Activated CD4-positive, CD25-positive, alpha-beta regulatory T cell (primary cell): ENCODE measurements around the gene LPO.

ENCODE experiments used
- DNase-seq, 4 experiments: peaks; one replicate each; lab custom pipeline; 2025; lab: John Stamatoyannopoulos, UW

Gene LPO

DNA sequence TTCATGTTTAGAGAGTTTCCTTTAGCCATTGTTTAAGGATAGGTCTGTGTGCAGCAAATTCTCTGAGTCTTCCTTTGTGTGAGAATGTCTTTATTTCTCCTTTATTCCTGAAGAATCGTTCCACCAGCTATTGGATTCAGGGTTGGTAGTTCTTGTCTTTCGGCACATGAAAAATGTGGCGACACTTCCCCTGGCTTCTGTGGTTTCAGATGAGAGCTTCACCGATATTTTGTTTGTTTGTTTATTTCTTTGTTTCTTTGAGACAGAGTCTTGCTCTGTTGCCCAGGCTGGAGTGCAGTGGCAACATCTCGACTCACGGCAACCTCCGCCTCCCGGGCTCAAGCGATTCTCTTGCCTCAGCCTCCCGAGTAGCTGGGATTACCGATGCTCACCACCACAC lies 23.8 kb downstream of the LPO start:
- DNase-seq = no peak

DNA sequence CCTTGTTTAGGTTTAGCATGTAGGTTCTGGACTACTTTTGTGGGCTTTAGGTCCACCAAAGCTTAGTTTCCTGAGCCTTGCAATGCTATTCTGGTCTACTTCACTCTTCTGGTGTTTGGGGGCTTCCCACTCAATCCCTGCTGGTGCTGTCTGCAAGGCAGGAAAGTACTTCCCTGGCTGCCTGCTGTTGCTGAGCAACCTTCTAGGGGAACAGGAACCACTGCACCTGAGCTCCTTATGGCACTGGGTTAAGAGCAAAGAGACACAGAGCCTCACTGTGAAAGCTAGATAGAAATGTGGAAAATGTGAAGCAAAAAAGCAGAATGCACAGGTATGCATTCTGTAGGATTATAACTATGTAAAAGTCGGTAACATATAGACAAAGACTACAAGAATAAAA lies 25.4 kb downstream of the LPO start:
- DNase-seq = no peak

DNA sequence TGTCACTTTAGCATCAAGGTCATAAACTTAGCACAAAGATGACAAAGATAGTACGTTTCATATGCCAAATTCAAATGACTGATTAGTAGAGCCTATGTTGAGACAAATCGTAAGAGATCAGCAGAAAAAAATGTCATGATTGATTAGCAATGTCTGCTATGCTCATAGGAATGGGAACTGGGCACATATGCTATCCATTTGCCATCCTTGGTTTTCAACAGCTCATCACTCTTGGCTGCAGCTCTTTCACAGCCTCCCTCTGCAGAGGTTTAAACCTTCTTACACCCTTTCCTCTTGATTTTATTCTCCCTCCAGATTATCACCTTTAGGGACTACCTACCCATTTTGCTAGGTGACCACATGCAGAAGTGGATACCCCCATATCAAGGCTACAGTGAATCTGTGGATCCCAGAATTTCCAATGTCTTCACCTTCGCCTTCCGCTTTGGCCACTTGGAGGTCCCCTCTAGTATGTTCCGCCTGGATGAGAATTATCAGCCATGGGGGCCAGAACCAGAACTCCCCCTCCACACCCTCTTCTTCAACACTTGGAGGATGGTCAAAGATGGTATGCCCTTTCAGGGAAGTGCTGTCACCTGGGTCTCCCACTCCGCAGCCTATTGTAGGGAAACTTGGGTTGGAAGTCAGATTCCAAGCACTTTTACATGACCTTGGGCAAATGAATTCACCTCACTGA lies 26.2 kb downstream of the LPO start:
- no peak for DNase-seq

DNA sequence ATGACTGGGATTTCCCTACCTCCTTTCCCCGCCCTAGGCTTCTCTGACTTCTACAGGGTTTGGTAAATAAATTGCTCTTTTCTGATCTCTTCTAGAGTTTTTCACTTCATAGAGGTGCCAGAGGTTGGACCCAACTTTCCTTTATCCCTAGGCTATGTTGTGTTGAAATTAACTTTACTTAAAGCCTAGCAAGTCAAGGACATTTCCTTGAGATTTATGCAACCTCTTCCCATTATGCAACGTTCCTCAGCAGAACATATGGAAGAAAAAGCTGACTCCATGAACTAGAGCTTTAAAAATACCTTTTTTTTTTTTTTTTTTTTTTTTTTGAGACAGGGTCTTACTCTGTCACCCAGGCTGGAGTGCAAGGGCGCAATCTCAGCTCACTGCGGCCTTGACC lies 26.9 kb downstream of the LPO start:
- DNase-seq = no peak

DNA sequence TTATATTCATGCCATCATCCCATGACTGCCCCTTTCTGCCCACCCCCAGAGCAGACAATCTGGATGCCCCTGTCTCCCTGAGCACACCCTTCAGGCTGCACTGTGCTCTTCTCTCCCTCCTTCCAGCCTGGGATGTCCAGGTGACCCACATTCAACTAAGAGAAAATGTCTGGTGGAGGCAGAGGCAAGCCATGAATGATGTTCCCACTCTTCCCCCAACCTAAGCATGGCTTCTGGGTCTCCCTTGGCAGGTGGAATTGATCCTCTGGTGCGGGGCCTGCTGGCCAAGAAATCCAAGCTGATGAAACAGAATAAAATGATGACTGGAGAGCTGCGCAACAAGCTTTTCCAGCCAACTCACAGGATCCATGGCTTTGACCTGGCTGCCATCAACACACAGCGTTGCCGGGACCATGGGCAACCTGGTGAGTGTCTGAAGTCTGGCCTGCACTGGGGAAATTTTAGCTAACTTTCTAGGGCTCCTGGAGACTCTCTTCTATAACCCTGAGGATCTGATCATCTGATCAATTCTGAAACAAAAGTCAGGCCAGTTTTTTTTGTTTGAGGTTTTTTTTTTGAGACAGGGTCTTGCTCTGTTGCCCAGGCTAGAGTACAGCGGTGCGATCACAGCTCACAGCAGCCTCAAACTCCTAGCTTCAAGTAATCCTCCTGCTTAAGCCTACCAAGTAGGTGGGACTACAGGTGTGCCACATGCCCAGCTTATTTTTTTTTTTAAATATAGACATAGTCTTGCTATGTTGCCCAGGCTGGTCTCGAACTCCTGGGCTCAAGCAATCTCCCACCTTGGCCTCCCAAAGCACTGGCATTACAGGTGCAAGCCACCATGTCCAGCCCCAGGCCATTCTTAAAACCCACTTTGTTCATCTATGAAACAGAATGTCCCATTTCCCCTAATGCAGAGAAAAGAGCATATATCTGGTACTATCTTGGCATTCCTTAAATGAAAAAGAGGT lies 27.8 kb downstream of the LPO start:
- DNase-seq = no peak

DNA sequence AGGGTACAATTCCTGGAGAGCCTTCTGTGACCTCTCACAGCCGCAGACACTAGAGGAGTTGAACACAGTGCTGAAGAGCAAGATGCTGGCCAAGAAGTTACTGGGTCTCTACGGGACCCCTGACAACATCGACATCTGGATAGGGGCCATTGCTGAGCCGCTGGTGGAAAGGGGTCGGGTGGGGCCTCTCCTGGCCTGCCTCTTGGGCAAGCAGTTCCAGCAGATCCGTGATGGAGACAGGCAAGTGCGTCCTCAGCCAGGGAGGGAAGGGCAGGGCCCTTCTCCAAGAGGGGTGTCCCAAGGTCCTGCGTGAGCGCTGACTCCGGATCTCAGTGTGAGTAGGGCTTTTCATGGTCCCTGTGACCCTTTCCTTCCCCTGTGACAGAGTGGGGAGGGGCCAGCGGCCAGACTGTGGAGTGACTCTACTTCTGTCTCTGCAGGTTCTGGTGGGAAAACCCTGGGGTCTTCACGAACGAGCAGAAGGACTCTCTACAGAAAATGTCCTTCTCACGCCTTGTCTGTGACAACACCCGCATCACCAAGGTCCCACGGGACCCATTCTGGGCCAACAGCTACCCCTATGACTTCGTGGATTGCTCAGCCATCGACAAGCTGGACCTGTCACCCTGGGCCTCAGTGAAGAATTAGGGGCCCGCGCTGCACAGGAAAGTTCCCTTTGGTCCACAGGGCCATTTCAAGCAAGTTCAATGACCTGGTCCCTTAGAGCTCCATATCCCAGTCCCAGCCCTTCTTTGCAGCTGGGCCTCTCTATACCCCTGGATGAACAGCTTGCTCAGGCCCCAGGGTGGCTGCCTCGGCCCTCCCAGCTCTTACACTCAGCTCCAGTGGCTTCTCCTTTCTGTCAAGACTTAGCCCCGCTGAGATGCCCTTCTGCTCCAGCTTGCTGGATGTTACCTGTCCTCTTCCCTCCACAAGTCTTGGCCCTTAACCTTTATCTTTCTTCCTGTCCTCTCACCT lies 29.3 kb downstream of the LPO start:
- no peak for DNase-seq

DNA sequence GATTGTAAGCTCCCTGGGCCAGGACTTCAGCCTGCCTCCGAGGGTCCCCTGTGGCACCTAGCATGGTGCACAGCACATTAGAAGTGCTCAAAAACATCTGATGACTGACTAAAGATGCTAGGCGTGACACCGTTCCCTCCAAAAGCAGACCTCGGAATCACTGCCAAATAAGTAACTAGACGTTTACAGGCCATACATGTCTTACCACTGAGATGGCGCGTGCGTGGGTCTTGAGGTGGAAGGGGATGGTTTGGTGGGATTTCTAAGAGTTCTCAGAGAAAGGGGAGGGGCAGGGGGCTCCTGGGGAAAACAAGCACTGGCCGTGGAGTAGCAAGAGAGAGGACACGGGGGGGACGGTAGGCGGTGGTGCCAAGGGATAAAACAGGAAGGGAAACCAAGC lies 29.9 kb downstream of the LPO start:
- DNase-seq = no peak

DNA sequence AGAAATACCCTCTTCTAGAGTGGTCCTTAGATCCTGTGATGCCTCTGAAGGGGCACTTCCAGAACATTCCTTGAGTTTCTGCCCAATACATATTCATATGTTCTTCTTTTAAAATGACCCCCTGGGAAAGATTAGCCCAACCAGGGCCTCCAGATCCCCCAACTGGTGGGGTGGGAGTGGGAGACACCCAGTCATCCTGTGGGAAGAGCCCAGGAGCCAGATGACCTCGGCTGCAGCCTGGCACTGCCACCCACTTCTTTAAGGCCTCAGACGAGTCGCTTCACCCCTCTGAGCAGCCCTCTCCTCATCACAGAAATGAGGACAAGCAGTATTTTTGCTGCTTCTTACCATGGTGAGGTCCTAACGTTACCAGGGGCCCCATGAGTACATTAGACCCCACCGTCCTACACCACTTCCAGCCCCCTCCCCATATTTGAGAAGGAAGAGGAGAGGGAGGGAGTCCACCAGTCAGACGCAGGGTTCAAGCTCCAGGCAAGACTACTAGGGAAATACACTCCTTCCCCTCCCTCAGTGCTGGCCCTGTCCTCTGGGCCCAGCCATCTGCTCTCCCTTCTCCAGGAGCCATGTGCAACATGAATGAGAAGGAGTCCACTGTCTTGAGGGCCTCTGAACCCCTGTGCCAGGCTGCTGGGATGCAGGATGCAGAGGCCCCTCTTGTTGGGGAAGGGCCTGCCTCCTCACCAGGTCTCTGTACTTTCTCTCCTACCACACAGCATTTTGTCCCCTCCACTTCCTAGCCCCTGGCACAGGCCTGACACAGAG lies 30.6 kb downstream of the LPO start:
- no peak for DNase-seq

DNA sequence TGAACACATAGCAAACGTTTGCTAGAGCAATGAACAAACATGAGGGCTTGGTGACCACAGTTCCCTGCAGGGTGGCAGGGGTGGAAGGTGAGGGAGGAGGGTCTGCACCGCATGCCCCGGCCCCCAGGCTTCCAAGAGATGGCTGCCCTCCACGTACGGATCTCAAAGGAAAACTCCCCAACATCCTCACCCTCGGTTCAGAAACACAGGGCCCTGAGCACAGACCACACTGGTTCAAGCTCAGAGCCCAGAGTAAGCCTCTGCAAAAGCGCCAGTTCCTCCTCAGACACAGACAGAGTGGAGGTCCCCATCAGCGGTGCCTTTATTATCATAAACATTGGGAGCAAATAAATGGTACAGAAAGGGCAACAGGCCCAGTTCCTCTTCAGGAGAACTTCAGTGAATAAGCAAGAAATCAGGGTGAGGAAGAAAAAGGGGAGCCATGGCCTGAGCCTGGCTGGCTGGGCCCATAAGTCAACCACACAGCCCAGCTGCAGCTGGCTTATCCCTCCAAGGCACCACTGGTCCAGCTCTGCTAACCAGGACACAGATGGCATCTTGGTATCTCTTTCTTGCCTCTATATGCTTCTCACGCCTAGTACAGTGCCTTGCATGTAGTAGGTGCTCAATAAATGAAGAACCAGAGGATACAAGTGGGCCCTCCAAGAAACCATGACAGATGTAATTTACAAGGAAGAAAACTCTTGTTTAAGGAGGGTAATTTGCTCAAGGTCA lies 31.3 kb downstream of the LPO start:
- no peak for DNase-seq

DNA sequence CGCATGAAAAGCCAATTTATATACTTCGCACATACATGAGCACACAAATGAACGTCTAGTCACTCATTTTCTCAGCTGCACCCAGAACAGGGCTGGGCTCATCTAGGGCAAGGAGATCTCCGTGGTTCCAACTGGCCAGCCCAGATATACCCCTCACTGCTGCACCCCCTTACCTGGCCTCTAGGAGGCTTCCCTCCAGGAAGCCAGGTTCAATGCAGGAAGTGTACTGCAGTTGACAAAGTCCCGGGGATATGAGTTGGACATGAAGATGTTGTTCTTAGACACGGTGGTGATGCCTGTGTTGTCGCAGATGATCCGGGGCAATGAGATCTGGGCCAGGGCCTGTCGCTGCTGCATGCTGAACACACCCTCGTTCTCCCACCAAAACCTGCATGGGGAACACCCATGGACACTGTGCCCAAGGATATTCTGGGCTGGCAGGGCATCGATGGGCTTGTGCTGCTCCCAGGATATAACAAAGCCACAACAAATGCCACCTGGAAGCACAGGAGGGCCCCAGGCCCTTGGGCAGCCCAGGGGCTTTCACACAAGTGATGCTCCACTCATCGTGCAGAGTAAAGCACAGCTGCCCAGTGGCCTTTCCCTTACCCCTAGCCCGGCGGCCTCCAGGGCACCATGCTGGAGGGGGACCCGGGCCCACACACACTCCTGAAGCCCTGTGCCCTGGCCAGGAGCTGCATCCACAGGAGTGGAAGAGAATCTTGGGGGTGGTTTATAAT lies 32.3 kb downstream of the LPO start:
- no peak for DNase-seq

DNA sequence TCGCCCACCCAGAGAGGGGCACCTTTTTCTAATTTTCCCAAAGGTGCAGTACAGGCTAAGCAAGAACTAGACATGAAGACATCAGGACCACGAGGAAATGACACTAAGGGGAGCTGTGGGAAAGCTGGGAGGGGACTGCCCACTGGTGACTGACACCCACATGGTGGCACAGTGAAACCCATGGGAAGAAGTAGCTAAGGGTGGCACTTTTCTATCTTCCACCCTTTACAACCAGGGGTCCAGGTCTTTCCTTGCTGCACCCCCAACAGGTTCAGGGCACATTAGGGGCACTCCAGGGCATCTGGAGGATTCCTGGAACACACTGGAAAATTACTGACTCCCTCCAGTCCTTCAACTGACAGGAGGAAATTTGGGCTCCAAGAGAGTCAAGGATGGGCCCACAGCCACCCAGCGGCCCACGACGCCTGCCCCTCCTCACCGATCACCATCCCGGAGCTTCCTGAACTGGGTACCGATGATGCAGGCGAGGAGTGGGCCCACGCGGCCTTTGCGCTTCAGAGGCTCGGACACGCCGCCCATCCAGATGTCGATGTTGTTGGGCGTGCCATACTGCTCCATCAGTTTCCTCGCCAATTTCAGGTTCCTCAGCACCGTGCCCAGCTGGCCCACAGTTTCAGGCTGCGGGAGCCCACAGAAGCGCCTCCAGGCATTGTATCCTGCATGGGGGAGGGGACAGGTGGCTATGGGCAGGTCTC lies 33.0 kb downstream of the LPO start:
- no peak for DNase-seq

DNA sequence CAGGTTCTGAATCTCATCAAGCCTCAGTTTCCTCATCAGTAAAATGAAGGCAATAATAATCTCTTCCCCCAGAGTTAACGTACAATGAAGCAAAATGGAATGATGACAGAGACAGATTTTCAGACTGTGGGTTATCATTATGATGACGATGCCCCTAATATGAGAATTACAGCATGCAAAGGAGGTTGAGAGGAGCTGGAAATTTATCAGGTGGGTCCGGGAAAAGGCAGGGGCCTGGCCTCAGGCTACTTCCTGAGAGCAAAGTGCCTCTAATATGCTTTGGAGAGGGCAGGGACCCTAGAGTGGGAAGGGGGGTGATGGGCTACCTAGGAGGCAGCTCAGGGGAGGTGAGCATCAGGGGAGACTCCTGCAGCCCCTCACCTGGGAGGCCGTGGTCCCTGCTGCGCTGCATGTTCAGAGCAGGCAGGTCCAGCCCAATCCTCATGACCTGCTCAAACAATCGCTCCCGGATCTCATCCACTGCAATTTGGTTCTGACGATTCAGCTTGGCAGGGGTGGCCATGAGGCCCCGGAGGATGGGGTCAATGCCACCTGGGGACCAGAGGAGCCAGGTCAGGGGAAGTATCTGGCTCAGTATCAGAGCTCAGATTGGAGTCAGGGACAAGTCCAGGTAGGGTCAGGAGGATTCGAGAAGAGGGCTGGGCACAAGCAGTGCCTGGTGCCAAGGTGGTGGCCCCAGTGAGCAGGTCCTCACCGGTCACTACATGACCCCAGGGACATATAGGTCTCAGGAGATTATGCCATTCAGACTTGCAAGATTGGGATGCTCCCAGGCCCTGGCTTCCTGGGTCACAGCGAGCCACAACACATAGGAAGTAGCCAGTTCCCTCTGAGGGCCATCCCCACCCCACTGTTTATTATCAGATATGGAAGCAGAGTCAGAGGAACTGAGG lies 34.2 kb downstream of the LPO start:
- DNase-seq = no peak

DNA sequence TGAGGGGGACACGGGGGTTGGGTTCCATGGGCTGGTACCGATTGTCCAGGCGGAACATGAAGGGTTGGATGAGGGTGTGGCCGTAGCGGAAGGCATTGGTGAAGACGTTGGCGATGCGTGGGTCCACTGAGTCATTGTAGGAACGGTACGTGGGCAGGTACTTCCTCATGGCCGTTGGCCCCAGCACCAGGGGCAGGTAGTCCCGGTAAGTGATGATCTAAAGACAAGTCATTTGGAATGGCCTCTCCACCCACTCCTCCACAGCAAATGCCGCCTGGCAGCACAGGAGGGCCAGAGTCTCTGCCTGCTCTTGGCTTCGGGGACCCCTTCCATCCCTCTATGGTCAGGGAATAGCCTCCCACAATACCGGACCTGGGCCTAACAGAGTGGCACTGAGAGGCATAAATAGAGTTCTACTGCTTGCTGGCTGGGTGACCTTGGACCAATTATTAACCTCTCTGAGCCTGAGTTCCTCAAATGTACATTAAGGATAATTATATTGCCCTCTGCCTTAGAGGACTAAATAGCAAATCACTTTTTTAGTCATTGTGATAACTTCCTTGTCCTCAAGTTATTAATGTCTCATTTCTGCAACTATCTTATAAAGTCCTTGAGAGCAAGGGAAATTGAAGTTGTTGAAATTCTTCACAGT lies 35.2 kb downstream of the LPO start:
- no peak for DNase-seq

DNA sequence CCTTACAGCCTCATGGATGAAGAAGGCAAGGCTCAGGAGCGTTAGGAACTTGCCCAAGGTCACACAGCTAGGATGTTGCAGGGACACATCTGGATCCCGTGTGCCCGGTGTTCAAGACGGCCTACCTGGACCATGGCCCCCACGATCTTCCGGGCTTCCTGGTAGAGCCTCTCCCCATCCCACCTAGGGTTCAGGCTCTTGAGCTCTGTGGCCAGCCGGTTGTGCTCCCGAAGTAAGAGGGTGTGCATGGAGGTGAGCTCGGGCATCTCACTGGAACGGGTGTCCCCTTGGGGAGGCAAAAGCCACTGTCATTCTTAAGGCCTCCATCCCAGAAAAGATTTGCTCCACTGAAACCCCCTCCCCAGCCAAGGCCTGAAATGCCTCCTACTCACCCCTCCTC lies 37.0 kb downstream of the LPO start:
- no peak for DNase-seq

DNA sequence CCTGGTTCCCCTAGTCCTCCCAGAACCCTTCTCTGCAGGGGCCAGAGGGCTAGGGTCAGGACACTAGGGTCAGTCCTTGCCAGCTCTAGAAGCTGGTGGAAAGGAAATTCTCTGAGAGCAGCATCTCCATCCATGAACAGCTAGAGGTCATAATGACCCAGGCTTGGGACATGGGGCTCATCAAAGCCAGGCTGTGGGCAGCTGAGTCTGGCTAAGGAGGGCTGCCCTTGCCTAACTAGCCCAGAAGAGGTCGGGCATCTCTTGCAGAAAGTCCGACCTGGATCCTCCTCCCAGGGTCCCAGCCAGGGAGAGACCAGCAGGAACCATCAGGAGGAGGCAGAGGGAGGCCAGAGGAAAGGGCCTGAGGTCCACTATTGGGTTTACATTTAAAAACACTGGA lies 38.0 kb downstream of the LPO start:
- no peak for DNase-seq

DNA sequence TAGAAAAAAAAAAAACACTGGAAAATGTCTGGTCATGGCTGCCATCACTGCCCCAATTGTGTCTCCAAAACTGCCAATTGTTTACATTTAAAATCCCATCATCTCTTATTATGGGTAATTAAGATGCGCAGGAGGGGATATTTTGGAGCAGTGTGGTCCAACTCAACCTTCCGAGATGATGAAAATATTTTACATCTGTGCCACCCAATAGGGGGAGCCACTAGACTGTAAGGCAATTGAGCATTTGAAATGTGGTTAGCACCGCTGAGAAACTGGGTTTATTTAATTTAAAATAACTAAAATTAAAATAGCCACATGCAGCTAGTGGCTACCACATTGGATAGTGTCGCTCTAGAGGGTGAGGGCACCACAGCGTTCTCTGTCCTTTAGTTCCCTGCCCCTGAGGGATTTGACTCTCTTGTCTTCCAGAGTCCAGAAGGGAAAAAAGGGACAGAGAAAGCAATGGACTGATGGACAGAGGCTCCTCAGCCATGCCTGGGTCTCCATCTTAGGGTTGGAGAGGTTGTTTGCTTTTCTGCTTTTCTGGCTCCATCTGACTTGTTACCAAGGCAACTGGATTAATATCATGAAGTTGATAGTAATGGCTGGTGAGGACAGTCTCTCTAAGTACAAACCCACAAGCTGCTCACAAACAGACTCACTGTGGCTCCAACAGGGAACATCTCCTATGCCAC lies 38.9 kb downstream of the LPO start:
- no peak for DNase-seq
